ENCODE data around the gene PDIA2. TPM values are rescaled to one million over a fixed set of nuclear protein-coding genes. Genes with fewer than 3 reads are reported as not detected.

Gene PDIA2
- total RNA-seq, 1 experiment from 2014 or later = 0.71 TPM

GRCh38 chr16:320206-320605 is 37.2 kb downstream of the PDIA2 start:
- H3K27ac ChIP-seq (ENCODE audit: low read length) = no peak overlapping the region
- H3K4me1 ChIP-seq (ENCODE audit: low read length) = no peaks in the 10 kb centered on the region
- no peak overlapping the region for H3K9ac ChIP-seq (ENCODE audit: low read length)
- no peak overlapping the region for H3K4me2 ChIP-seq (ENCODE audit: low read depth, low read length, poor library complexity, severe bottlenecking)
- H3K79me2 ChIP-seq (ENCODE audit: low read length) = peaks cover 83% of the 10 kb centered on the region
- H3K27me3 ChIP-seq (ENCODE audit: low read length) = no peaks in the 10 kb centered on the region
- DNase-seq = no peak
- no peaks in the 10 kb centered on the region for H3K36me3 ChIP-seq (ENCODE audit: insufficient read depth, low read length)
- no peaks in the 10 kb centered on the region for H3K9me2 ChIP-seq (replicated peaks; ENCODE audit: insufficient read depth, low read length)
- H4K20me1 ChIP-seq (ENCODE audit: insufficient read depth, low read depth, low read length) = peaks cover 15% of the 10 kb centered on the region; the same call in 1 of the 2 replicates
- H2AFZ ChIP-seq (ENCODE audit: low read length) = no peak overlapping the region
- H3K9me3 ChIP-seq (ENCODE audit: low read length) = no peaks in the 10 kb centered on the region
- H3K4me3 ChIP-seq (ENCODE audit: low read length) = no peak overlapping the region

- no peak overlapping the region for H3K27ac ChIP-seq (ENCODE audit: low read length)
- H3K9me3 ChIP-seq (ENCODE audit: low read length) = no peaks in the 10 kb centered on the region
- no peak overlapping the region for H3K9ac ChIP-seq (ENCODE audit: low read length)
These were observed 38.6 kb downstream of the PDIA2 start for GRCh38 chr16:321532-321931.

GRCh38 chr16:322476-323143 is 39.6 kb downstream of the PDIA2 start:
- Histone ChIP-seq H2AFZ (ENCODE audit: low read length) (no peak overlapping the region), H3K27ac (ENCODE audit: low read length) (no peak overlapping the region), H3K4me1 (ENCODE audit: low read length) (no peaks in the 10 kb centered on the region), H3K79me2 (ENCODE audit: low read length) (peaks cover 80% of the 10 kb centered on the region), H3K4me3 (ENCODE audit: low read length) (no peak overlapping the region), H3K4me2 (ENCODE audit: low read depth, low read length, poor library complexity, severe bottlenecking) (no peak overlapping the region), H3K9me3 (ENCODE audit: low read length) (no peaks in the 10 kb centered on the region), H3K27me3 (ENCODE audit: low read length) (no peaks in the 10 kb centered on the region), H3K9me2 (replicated peaks; ENCODE audit: insufficient read depth, low read length) (no peaks in the 10 kb centered on the region), H4K20me1 (ENCODE audit: insufficient read depth, low read depth, low read length) (peaks cover 6% of the 10 kb centered on the region; the same call in 1 of the 2 replicates), H3K36me3 (ENCODE audit: insufficient read depth, low read length) (no peaks in the 10 kb centered on the region), H3K9ac (ENCODE audit: low read length) (no peak overlapping the region)
- no peak for DNase-seq

More at GRCh38 chr16:321532-321931, 38.6 kb downstream of the PDIA2 start:
- Histone ChIP-seq H3K4me1 (ENCODE audit: low read length) (no peaks in the 10 kb centered on the region), H2AFZ (ENCODE audit: low read length) (no peak overlapping the region), H3K36me3 (ENCODE audit: insufficient read depth, low read length) (no peaks in the 10 kb centered on the region), H3K27me3 (ENCODE audit: low read length) (no peaks in the 10 kb centered on the region), H3K4me3 (ENCODE audit: low read length) (no peak overlapping the region), H3K4me2 (ENCODE audit: low read depth, low read length, poor library complexity, severe bottlenecking) (no peak overlapping the region), H3K79me2 (ENCODE audit: low read length) (peaks cover 85% of the 10 kb centered on the region), H3K9me2 (replicated peaks; ENCODE audit: insufficient read depth, low read length) (no peaks in the 10 kb centered on the region), H4K20me1 (ENCODE audit: insufficient read depth, low read depth, low read length) (peaks cover 15% of the 10 kb centered on the region; the same call in 1 of the 2 replicates)
- DNase-seq = no peak

GRCh38 chr16:324201-324450 is 41.2 kb downstream of the PDIA2 start:
- Histone ChIP-seq H3K4me3 (ENCODE audit: low read length) (no peak overlapping the region), H3K27ac (ENCODE audit: low read length) (no peak overlapping the region), H3K27me3 (ENCODE audit: low read length) (no peaks in the 10 kb centered on the region), H3K9me3 (ENCODE audit: low read length) (no peaks in the 10 kb centered on the region), H3K4me1 (ENCODE audit: low read length) (no peaks in the 10 kb centered on the region), H3K9me2 (replicated peaks; ENCODE audit: insufficient read depth, low read length) (no peaks in the 10 kb centered on the region), H3K4me2 (ENCODE audit: low read depth, low read length, poor library complexity, severe bottlenecking) (no peak overlapping the region), H3K36me3 (ENCODE audit: insufficient read depth, low read length) (no peaks in the 10 kb centered on the region), H2AFZ (ENCODE audit: low read length) (no peak overlapping the region), H3K79me2 (ENCODE audit: low read length) (peaks cover 76% of the 10 kb centered on the region), H4K20me1 (ENCODE audit: insufficient read depth, low read depth, low read length) (peaks cover 4% of the 10 kb centered on the region; the same call in 1 of the 2 replicates), H3K9ac (ENCODE audit: low read length) (no peak overlapping the region)
- DNase-seq = no peak

GRCh38 chr16:324451-325334 is 41.7 kb downstream of the PDIA2 start:
- no peak overlapping the region for H3K27ac ChIP-seq (ENCODE audit: low read length)
- no peaks in the 10 kb centered on the region for H3K27me3 ChIP-seq (ENCODE audit: low read length)
- no peak overlapping the region for H3K4me2 ChIP-seq (ENCODE audit: low read depth, low read length, poor library complexity, severe bottlenecking)
- H3K9me2 ChIP-seq (replicated peaks; ENCODE audit: insufficient read depth, low read length) = no peaks in the 10 kb centered on the region
- no peak for DNase-seq
- no peaks in the 10 kb centered on the region for H3K36me3 ChIP-seq (ENCODE audit: insufficient read depth, low read length)
- H3K79me2 ChIP-seq (ENCODE audit: low read length) = peaks cover 73% of the 10 kb centered on the region
- H2AFZ ChIP-seq (ENCODE audit: low read length) = no peak overlapping the region
- no peak overlapping the region for H3K9ac ChIP-seq (ENCODE audit: low read length)
- H3K4me3 ChIP-seq (ENCODE audit: low read length) = no peak overlapping the region
- no peaks in the 10 kb centered on the region; the same call in 1 of the 2 replicates for H4K20me1 ChIP-seq (ENCODE audit: insufficient read depth, low read depth, low read length)
- H3K4me1 ChIP-seq (ENCODE audit: low read length) = no peaks in the 10 kb centered on the region
- H3K9me3 ChIP-seq (ENCODE audit: low read length) = no peaks in the 10 kb centered on the region

- H3K36me3 ChIP-seq (ENCODE audit: insufficient read depth, low read length) = no peaks in the 10 kb centered on the region
- H3K4me3 ChIP-seq (ENCODE audit: low read length) = no peak overlapping the region
- no peak for DNase-seq
- no peaks in the 10 kb centered on the region for H3K9me2 ChIP-seq (replicated peaks; ENCODE audit: insufficient read depth, low read length)
- H4K20me1 ChIP-seq (ENCODE audit: insufficient read depth, low read depth, low read length) = no peaks in the 10 kb centered on the region; the same call in 1 of the 2 replicates
- no peak overlapping the region for H2AFZ ChIP-seq (ENCODE audit: low read length)
- peaks cover 74% of the 10 kb centered on the region for H3K79me2 ChIP-seq (ENCODE audit: low read length)
- H3K4me1 ChIP-seq (ENCODE audit: low read length) = no peaks in the 10 kb centered on the region
- no peaks in the 10 kb centered on the region for H3K9me3 ChIP-seq (ENCODE audit: low read length)
- no peak overlapping the region for H3K9ac ChIP-seq (ENCODE audit: low read length)
- no peak overlapping the region for H3K27ac ChIP-seq (ENCODE audit: low read length)
- no peaks in the 10 kb centered on the region for H3K27me3 ChIP-seq (ENCODE audit: low read length)
- no peak overlapping the region for H3K4me2 ChIP-seq (ENCODE audit: low read depth, low read length, poor library complexity, severe bottlenecking)
These were observed 42.6 kb downstream of the PDIA2 start for GRCh38 chr16:325375-326145.

GRCh38 chr16:330741-331140 is 47.8 kb downstream of the PDIA2 start:
- peaks cover 5% of the 10 kb centered on the region; the same call in 1 of the 2 replicates for H4K20me1 ChIP-seq (ENCODE audit: insufficient read depth, low read depth, low read length)
- H3K27me3 ChIP-seq (ENCODE audit: low read length) = no peaks in the 10 kb centered on the region
- no peak overlapping the region for H3K4me2 ChIP-seq (ENCODE audit: low read depth, low read length, poor library complexity, severe bottlenecking)
- H3K4me1 ChIP-seq (ENCODE audit: low read length) = no peaks in the 10 kb centered on the region
- H2AFZ ChIP-seq (ENCODE audit: low read length) = no peak overlapping the region
- no peaks in the 10 kb centered on the region for H3K9me2 ChIP-seq (replicated peaks; ENCODE audit: insufficient read depth, low read length)
- peaks cover 82% of the 10 kb centered on the region for H3K79me2 ChIP-seq (ENCODE audit: low read length)
- H3K36me3 ChIP-seq (ENCODE audit: insufficient read depth, low read length) = no peaks in the 10 kb centered on the region
- peaks cover 3% of the 10 kb centered on the region; the same call in 1 of the 2 replicates for H3K9me3 ChIP-seq (ENCODE audit: low read length)
- H3K4me3 ChIP-seq (ENCODE audit: low read length) = no peak overlapping the region
- H3K27ac ChIP-seq (ENCODE audit: low read length) = no peak overlapping the region
- DNase-seq = no peak
- H3K9ac ChIP-seq (ENCODE audit: low read length) = no peak overlapping the region

All from Karpas-422 (cell line).